IPS-NIHi11 (cell line): Measurements from ENCODE around the gene SCAMP2.
"Not testable (repeated sequence)": the region's sequence is repeated elsewhere in the genome, so short reads cannot be mapped to it uniquely, and the experiment has no call there.

Experiments
- DNase-seq: peaks from one replicate; pipeline ENCODE4 v3.0.0; 2012; ENCODE audit warnings: mixed read lengths, low spot score

The SCAMP2 gene

DNA sequence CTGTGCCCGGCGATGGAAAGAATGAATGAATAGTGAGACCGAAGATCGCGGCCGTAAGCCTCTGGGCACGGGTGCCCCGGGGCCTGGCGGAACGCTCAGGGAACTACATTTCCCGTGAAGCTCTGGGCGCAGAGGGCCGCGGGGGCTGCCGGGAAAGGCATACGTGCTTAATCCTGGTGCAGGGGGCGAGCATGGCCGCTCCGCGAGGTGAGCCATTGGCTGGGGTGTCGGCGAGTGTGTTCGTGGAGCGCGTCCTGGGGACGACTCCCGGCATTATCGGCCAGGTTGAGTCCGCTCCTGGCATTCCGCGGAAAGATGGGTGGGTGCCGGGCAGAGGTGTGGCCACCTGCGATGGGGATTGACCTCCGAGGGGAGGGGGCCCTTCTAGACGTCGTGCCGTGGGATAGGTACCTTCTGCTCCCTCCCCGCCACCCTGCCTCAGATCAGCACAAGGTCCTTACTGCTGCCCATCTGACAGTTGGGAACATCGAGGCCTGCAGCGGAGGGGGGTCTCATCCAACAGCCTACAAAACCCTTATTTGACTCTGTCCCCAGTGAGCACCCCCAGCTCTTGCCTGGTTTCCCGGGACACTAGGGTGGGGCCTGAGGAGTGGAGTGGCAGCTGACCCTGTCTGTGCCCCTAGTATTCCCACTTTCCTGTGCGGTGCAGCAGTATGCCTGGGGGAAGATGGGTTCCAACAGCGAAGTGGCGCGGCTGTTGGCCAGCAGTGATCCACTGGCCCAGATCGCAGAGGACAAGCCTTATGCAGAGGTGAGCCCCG, 16.9 kb upstream of the SCAMP2 start, which contains the start of gene MPI:
Gene MPI (plus strand): TSS at position 160 of the 782 bp plus-strand sequence. CDS start 32 bp downstream, at position 192.
- peak; percentile 99 for DNase-seq

- DNase-seq, result peak; percentile 61
Observed at GRCh38 chr15:74889390-74889882, 16.3 kb upstream of the SCAMP2 start.

DNA sequence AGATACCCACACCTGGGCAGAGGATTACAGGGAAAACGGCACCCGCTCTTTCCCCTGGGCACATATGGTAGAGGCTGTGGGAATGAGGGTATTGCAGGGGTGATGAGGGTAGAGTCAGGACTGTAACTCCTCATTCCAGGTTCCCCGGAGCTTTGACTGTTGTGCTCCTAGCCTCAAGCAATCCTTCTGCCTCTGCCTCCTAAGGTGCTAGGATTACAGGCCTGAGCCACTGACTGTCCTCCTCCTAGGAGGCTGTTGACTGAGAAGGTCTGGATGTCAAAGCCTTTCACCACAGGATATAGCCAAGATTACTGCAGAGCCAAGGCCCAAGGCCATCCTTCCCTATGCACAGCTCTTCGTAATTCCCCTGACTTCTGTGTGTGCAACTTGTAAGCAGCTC, 15.6 kb upstream of the SCAMP2 start:
- no peak for DNase-seq

- not testable (repeated sequence) for DNase-seq
Observed at GRCh38 chr15:74887537-74888193, 14.5 kb upstream of the SCAMP2 start.

DNA sequence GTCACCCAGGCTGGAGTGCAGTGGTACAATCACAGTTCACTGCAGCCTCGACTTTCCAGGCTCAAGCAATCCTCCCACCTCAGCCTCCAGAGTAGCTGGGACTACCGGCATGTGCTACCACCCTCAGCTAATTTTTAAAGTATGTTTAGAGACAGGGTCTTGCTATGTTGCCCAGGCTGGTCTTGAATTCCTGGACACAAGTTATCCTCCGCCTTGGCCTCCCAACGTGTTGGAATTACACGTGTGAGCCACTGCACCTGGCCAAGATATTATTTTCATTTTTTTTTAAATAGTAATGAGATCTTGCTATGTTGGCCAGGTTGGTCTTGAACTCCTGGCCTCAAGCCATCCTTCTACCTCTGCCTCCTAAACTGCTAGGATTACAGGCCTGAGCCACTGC, 12.3 kb upstream of the SCAMP2 start:
- no peak for DNase-seq

- no peak for DNase-seq
Observed at GRCh38 chr15:74884428-74885223, 11.5 kb upstream of the SCAMP2 start.

DNA sequence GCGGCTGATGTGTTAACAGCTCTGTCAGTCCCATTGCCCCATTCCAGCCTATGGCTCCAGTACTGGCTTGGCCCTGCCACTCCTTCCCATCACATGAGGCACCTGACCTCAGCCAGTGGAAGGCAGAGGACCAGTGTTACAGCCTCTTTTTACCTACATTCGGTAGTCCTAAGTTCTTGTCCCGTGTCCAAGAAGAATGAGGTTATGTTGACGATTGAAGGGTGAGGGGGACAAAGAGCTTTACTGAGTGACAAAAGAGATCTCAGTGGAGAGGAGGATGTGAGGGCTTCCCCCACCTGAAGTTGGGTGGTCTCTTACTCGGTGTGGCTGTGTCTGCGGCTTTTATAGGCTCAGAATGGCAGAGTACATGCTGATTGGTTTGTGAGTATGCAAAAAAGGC, 9.4 kb upstream of the SCAMP2 start:
- no peak for DNase-seq

DNA sequence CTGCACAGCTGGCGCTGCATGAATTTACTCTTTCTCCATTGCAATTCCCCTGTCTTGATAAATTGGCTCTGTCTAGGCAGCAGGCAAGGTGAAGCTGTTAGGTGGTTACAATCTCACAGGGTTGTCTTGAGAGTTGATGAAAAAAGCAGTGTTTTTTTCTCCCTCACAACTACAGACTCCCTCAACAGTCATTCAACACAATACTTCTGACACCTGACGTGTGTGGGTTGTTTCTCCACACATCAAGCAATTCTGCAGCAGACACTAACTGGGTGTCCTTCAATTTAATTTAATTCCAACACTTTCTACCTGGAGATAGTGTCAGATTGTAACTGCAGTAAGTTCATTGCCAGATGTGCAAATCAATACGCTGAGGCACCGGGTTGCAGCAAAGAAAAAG, 5.1 kb upstream of the SCAMP2 start:
- DNase-seq, result no peak

DNA sequence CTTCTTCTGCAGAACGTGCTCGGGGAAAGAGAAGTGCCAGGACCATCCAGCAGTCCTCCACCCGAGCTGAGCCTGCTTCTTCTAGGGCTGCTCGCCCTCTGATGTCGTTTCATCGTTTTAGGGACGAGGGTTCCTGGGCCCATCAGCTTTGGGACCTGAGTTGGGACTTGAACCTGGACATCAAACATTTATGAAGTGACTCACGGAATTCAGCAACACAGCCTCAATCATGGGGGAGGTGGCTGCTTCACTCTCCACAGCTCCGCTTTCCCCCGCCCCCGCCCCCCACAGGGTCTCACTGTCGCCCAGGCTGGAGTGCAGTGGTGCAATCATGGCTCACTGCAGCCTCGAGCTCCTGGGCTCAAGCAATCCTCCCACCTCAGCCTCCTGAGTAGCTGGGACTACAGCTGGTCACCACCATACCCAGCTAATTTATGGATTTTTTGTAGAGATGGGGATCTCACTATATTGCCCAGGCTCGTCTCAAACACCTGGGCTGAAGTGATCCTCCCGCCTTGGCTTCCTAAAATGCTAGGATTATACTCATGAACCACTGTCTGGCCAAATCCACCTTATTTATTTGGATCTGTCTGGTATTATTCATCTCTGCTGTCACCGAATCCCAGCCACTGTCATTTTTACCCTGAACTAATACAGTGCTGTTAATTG, 725 bp upstream of the SCAMP2 start:
- no peak for DNase-seq

- DNase-seq, result no peak
Observed at GRCh38 chr15:74872702-74873035, 496 bp downstream of the SCAMP2 start.

DNA sequence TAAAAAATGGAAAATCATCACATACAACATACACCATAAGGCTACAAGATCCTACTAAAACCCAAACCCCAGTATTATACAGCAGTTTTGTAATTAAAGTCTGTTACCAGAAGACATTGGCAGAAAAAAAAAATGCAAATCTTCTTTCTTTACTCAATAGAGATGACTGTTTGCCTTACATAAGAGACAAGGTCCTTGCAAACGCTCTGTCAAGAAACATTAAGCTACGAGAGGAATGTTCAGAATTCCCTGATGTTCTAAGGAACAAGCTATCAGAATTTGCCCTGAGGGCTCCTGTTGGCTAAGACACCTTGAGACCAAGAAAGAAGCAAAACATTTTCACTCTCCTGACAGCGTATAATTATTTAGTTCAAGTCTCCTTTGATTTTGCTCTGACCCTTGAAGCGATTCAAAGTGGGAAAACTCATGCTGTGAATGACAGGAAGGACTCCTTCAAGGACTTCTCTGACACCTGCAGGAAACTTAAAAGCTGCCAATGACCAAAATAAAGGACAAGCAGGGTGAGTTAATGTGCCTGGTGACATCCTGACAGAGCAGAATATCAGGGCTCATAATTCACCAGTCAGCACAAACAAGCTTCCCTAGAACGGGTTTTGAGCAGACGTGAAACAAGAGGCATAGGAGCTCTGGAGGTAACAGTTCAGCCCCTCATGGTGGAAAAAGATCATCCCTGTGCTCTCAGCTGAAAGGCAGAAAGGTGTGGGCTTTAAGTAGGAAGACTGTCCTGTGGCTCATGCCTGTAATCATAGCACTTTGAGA, 2.5 kb downstream of the SCAMP2 start:
- no peak for DNase-seq

DNA sequence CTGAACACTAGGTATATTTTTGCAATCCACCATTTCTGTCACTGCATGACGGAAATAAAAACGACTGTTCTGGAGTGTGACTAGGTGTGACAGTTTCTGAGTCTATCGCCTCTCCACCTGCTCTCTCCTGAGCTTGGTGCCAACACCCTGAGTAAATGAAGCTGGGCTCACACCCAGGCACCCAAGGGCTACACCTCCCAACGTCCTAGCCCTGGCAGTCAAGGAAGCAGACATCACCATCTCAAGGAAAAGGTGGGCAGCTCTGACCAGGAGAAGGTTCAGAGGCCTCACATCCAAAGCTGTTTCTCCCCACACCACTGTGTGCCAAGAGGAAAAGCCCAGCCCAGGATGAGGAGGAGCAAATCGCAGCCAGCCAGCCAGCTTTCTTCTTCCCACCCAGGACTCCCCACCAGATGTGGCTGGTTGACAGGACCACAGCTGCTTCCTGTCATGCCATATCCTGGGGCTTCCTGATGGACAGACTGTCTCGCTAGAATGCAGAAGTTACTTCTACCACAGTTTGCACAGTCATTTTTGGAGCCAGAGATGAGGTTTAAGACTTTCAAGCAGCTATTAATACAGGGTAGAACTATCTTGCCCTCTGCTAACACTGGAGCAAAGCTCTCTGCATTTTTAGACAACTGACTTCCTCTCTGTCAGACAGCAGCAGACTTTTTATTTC, 3.3 kb downstream of the SCAMP2 start:
- no peak for DNase-seq

GRCh38 chr15:74869372-74869725, 3.8 kb downstream of the SCAMP2 start:
- no peak for DNase-seq

- no peak for DNase-seq
Observed at GRCh38 chr15:74868059-74868458, 5.1 kb downstream of the SCAMP2 start.

DNA sequence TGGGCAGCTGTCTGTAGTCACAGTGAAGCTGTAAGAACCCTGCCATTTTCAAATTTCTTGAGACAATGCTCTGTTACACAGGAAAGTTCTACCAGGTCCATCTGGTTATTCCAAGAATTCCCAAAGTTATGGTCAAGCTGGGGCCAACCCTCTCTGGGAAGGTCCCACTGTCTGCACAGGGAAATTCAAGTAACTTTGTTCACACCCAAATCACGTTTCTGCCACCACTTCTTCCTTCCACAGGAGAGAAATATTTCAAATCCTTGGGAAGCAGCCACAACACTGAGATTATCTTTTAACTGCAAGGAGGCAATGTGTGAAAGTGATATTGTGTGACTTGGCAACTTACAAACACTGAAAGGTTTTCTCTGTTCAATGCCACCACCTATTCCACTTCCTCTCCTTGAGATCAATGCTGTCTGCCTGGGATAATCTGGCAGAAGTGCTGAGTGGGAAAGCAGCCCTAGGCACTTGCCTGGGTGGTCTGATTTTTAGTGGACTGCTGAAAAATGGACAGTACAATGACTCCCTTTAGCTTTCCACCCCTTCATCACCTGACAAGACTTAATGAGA, 5.6 kb downstream of the SCAMP2 start:
- no peak for DNase-seq

- DNase-seq, result no peak
Observed at GRCh38 chr15:74866090-74866489, 7.1 kb downstream of the SCAMP2 start.

GRCh38 chr15:74865316-74865715, 7.8 kb downstream of the SCAMP2 start:
- DNase-seq, result no peak

GRCh38 chr15:74864296-74864695, 8.9 kb downstream of the SCAMP2 start:
- DNase-seq, result no peak

- DNase-seq, result no peak
Observed at GRCh38 chr15:74863239-74864056, 9.7 kb downstream of the SCAMP2 start.

GRCh38 chr15:74858369-74858740, 14.8 kb downstream of the SCAMP2 start:
- no peak for DNase-seq
